Hepatocyte (in vitro differentiated cells): ENCODE measurements around the gene PDE8B. TPM values are rescaled to one million over a fixed set of nuclear protein-coding genes. Genes with fewer than 3 reads are reported as not detected.

Source experiments
- DNase-seq: peaks from one replicate; pipeline ENCODE4 v3.0.0-alpha.2; 2016; ENCODE audit warnings: low spot score
- H2AFZ ChIP-seq: fragments of 200-600 bp; sonication (generic); 2 replicates; pipeline ENCODE4 v1.6.0; 2016; ENCODE audit warnings: antibody characterized with exemption, mild to moderate bottlenecking
- H3K27ac ChIP-seq: fragments of 200-600 bp; sonication (generic); 2 replicates; pipeline ENCODE4 v1.5.1; 2016; ENCODE audit warnings: mild to moderate bottlenecking
- H3K27me3 ChIP-seq: fragments of 200-600 bp; sonication (generic); 2 replicates; pipeline ENCODE4 v1.6.1; 2016
- H3K36me3 ChIP-seq: fragments of 200-600 bp; sonication (generic); replicated peaks from 2 replicates; pipeline ENCODE4 v1.5.1; 2016; ENCODE audit warnings: low read depth; ENCODE audit not compliant: insufficient read depth
- H3K4me1 ChIP-seq: fragments of 200-600 bp; sonication (generic); 2 replicates; pipeline ENCODE4 v1.5.1; 2016; ENCODE audit warnings: mild to moderate bottlenecking, moderate library complexity; ENCODE audit not compliant: insufficient read depth
- H3K4me2 ChIP-seq: fragments of 200-600 bp; sonication (generic); 2 replicates; pipeline ENCODE4 v1.6.0; 2016
- H3K4me3 ChIP-seq: fragments of 200-600 bp; sonication (generic); 2 replicates; pipeline ENCODE4 v1.5.1; 2016; ENCODE audit warnings: mild to moderate bottlenecking
- H3K79me2 ChIP-seq: fragments of 200-600 bp; sonication (generic); 2 replicates; pipeline ENCODE4 v1.6.0; 2017; ENCODE audit warnings: mild to moderate bottlenecking
- H3K9me2 ChIP-seq: fragments of 200-600 bp; sonication (generic); replicated peaks from 2 replicates; pipeline ENCODE4 v1.6.0; 2017; ENCODE audit warnings: mild to moderate bottlenecking; ENCODE audit not compliant: insufficient read depth
- H3K9me3 ChIP-seq: fragments of 200-600 bp; sonication (generic); 2 replicates; pipeline ENCODE4 v1.5.1; 2016; ENCODE audit warnings: low read depth, mild to moderate bottlenecking
- H4K20me1 ChIP-seq: fragments of 200-600 bp; sonication (generic); 2 replicates; pipeline ENCODE4 v1.6.0; 2016; ENCODE audit warnings: mild to moderate bottlenecking; ENCODE audit not compliant: insufficient read depth, poor library complexity, severe bottlenecking
- CTCF ChIP-seq: fragments of 200-600 bp; sonication (generic); IDR thresholded peaks from 2 replicates; pipeline ENCODE4 v1.5.1; 2016; ENCODE audit warnings: antibody characterized with exemption, mild to moderate bottlenecking; ENCODE audit not compliant: poor library complexity
- EZH2 ChIP-seq: fragments of 200-600 bp; sonication (generic); IDR thresholded peaks from 2 replicates; pipeline ENCODE4 v1.6.1; 2016; ENCODE audit warnings: antibody characterized with exemption, mild to moderate bottlenecking, borderline replicate concordance
- EZH2phosphoT487 ChIP-seq: fragments of 200-600 bp; sonication (generic); IDR thresholded peaks from one replicate; pipeline ENCODE4 v1.6.1; 2018; ENCODE audit warnings: antibody characterized with exemption, mild to moderate bottlenecking, low read depth, moderate library complexity; ENCODE audit not compliant: unreplicated experiment, severe bottlenecking
- WGBS: methylation state at CpG from one replicate; pipeline ENCODE4 v1.1.6; 2016; ENCODE audit warnings: low lambda C conversion rate; ENCODE audit errors: missing lambda C conversion rate; 5-methylcytosine and 5-hydroxymethylcytosine counted together
- polyA plus RNA-seq: library from polyadenylated mRNA; unstranded; fragments of >200 nt; fragmentation: Nextera tagmentation; extraction: Ambion mirVana; gene quantifications from 2 replicates; pipeline ENCODE4 v1.2.1, GENCODE V29; 2016
- total RNA-seq: library from RNA; depleted of rRNA; stranded (reverse); fragments of >200 nt; gene quantifications from 2 replicates; pipeline ENCODE4 v1.2.3, GENCODE V29; 2014

The PDE8B gene
- total and polyA plus RNA-seq, 2 experiments from 2014 or later = 8.3 to 9.2 TPM

- H3K27ac ChIP-seq = no peak overlapping the region
- peak overlapping the region; percentile 43 for H3K4me2 ChIP-seq
- H4K20me1 ChIP-seq = no peaks in the 10 kb centered on the region
- TF ChIP-seq CTCF = no peak
- TF ChIP-seq EZH2phosphoT487 = no peak
- no peak for TF ChIP-seq EZH2
- H3K4me1 ChIP-seq = peaks cover 18% of the 10 kb centered on the region
- peak; percentile 20 for DNase-seq
- WGBS = 57% methylated on average over 3 of the region's 3 CpGs
- H3K27me3 ChIP-seq = no peaks in the 10 kb centered on the region
- no peaks in the 10 kb centered on the region for H3K9me3 ChIP-seq
- no peaks in the 10 kb centered on the region for H3K36me3 ChIP-seq
- no peaks in the 10 kb centered on the region for H3K79me2 ChIP-seq
- H3K9me2 ChIP-seq = no peaks in the 10 kb centered on the region
- H2AFZ ChIP-seq = no peak overlapping the region
- no peak overlapping the region for H3K4me3 ChIP-seq
Observed at GRCh38 chr5:77337246-77337645, 126.8 kb downstream of the PDE8B start.

GRCh38 chr5:77337686-77338085 is 127.2 kb downstream of the PDE8B start:
- H2AFZ ChIP-seq = no peak overlapping the region
- H3K36me3 ChIP-seq = no peaks in the 10 kb centered on the region
- H3K27me3 ChIP-seq = no peaks in the 10 kb centered on the region
- H4K20me1 ChIP-seq = no peaks in the 10 kb centered on the region
- peak overlapping the region; percentile 12 for H3K27ac ChIP-seq
- H3K4me2 ChIP-seq = peak overlapping the region; percentile 43
- H3K79me2 ChIP-seq = no peaks in the 10 kb centered on the region
- WGBS = 53% methylated on average over 4 of the region's 4 CpGs
- peaks cover 18% of the 10 kb centered on the region for H3K4me1 ChIP-seq
- no peak for TF ChIP-seq EZH2
- no peak for TF ChIP-seq CTCF
- no peak for TF ChIP-seq EZH2phosphoT487
- no peak overlapping the region for H3K4me3 ChIP-seq
- no peaks in the 10 kb centered on the region for H3K9me3 ChIP-seq
- peak; percentile 57 for DNase-seq
- H3K9me2 ChIP-seq = no peaks in the 10 kb centered on the region

- Histone ChIP-seq H4K20me1 (no peaks in the 10 kb centered on the region), H3K4me1 (peaks cover 13% of the 10 kb centered on the region), H3K27ac (no peak overlapping the region), H3K36me3 (no peaks in the 10 kb centered on the region), H2AFZ (no peak overlapping the region), H3K4me2 (no peak overlapping the region), H3K79me2 (no peaks in the 10 kb centered on the region), H3K4me3 (no peak overlapping the region), H3K9me3 (no peaks in the 10 kb centered on the region), H3K9me2 (no peaks in the 10 kb centered on the region), H3K27me3 (no peaks in the 10 kb centered on the region)
- WGBS = 92% methylated on average over 4 of the region's 4 CpGs
- no peak for DNase-seq
- TF ChIP-seq EZH2 (no peak), CTCF (no peak), EZH2phosphoT487 (no peak)
Observed at GRCh38 chr5:77339337-77339890, 128.9 kb downstream of the PDE8B start.
